Retinal pigment epithelial cell (primary cell): ENCODE measurements around the gene SLC17A7.
"Not testable (repeated sequence)": the region's sequence is repeated elsewhere in the genome, so short reads cannot be mapped to it uniquely, and the experiment has no call there.

Experiments used
- DNase-seq: peaks from one replicate; pipeline ENCODE4 v3.0.0-alpha.2; 2010; ENCODE audit warnings: low read depth
- H3K4me3 ChIP-seq: 2 replicates; pipeline ENCODE4 v1.5.1; 2011; ENCODE audit warnings: mild to moderate bottlenecking, low read length, control low read depth, moderate library complexity
- CTCF ChIP-seq: conservative IDR thresholded peaks from 2 replicates; pipeline ENCODE4 v1.5.1; 2011; ENCODE audit warnings: low read depth, low read length, control low read depth, inconsistent platforms

The SLC17A7 gene

DNA sequence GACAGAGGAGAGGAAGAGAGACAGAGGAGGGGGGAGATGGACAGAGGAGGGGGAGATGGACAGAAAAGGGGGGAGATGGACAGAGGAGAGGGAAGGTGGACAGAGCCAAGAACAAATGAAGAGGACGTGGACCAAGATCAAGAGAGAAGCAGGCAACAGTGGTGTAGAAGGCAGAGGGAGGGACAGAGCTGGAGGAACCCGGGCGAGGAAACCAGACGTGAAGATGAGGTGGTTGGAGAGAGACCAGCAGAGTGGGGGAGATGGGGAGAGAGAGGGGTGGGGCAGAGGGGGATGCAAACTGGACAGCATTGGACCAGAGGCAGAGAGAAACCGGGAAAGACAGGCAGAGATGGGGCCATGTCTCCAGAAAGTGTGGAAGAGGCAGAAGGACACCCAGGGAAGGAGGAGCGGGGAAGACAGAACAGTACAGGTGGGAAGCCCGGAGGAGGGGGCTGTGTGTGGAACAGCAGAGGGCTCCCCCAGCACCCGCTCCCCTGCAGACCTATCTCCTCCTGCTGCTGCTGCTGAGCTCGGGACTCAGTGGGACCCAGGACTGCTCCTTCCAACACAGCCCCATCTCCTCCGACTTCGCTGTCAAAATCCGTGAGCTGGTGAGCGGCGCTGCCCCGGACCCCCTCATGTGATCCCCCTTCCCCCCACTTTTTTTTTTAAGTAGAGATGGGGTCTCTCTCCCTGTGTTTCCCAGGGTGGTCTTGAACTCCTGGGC lies 34.0 kb upstream of the SLC17A7 start:
- H3K4me3 ChIP-seq: no peak overlapping the region
- TF ChIP-seq CTCF: no peak
- DNase-seq: no peak

DNA sequence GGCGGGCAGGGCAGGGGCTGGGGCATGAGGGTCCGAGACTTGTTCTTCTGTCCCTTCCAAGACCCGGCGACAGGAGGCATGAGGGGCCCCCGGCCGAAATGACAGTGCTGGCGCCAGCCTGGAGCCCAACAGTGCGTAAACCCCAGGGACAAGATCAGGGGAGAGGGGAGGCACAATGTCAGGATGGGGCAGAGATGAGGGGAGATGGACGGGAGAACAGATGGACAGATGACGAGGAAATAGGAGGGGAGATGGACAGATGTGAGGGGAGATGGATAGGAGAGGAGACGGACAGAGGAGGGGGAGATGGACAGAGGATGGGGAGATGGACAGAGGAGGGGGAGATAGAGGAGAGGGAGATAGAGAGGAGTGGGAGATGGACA lies 33.2 kb upstream of the SLC17A7 start:
- no peak for DNase-seq
- TF ChIP-seq CTCF: no peak
- peak overlapping the region; percentile 48 for H3K4me3 ChIP-seq

- peak; percentile 93 for TF ChIP-seq CTCF
Measured at GRCh38 chr19:49473868-49474541, 32.7 kb upstream of the SLC17A7 start, which contains the start of gene FLT3LG. TSS of gene FLT3LG (plus strand) at chr19:49474215. CDS start at chr19:49474640, 425 bp downstream.

GRCh38 chr19:49473501-49473867 lies 32.2 kb upstream of the SLC17A7 start:
- H3K4me3 ChIP-seq, DNase-seq: not testable (repeated sequence)

More at GRCh38 chr19:49473868-49474541, 32.7 kb upstream of the SLC17A7 start, which contains the start of gene FLT3LG:
- H3K4me3 ChIP-seq: peak within 1 kb of the TSS; percentile 48
- DNase-seq: no peak

DNA sequence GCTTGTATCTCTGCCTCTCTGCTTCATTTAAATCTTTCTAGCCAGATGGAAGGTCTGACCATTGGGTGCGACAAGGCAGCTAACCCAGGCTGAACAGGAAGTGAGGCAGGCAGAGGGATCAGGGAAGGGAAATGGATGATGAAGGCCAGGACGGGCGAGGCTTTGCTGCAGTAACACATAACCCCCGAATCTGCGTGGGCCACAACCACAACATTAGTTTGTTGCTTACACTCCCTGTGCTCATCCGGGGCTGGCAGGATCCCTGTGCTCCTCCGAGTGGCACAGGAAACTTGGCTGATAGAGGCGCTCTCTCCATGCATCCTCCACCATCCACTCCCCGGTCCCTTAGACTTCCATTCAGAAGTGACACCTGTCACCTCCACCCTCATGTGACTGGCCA lies 31.6 kb upstream of the SLC17A7 start:
- H3K4me3 ChIP-seq: no peak overlapping the region
- DNase-seq: no peak
- TF ChIP-seq CTCF: no peak

DNA sequence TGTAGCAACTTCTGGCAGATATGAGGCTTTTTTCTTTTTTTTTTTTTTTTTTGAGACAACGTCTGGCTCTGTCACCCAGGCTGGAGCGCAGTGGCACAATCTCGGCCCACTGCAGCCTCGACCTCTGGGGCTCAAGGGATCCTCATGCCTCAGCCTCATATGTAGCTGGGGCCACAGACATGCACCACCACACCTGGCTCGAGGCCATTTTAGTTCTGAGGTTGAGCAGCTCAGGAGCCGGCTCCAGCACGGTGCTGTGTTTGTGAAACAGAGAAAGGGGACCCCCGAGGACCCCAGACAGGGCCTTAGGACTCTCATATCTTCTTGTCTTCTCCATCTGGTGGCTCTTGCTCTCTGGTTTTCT lies 29.3 kb upstream of the SLC17A7 start:
- no peak for DNase-seq
- no peak overlapping the region for H3K4me3 ChIP-seq
- no peak for TF ChIP-seq CTCF

GRCh38 chr19:49469828-49470614 lies 28.7 kb upstream of the SLC17A7 start:
- DNase-seq: no peak
- no peak for TF ChIP-seq CTCF
- no peak overlapping the region for H3K4me3 ChIP-seq
